GM12801 (cell line): ENCODE results near the gene PCGF1.

ENCODE experiments used
- CTCF ChIP-seq: IDR thresholded peaks from one replicate; pipeline ENCODE4 v1.5.1; 2011; ENCODE audit warnings: control low read depth; ENCODE audit not compliant: insufficient read length; ENCODE audit errors: extremely low read depth

Gene PCGF1

GRCh38 chr2:74499267-74499939 is 8.1 kb downstream of the PCGF1 start, which contains the start of gene LBX2:
Gene LBX2, minus strand, starts transcription at chr2:74499603. Its CDS starts 66 bp downstream, at chr2:74499537.
- no peak for TF ChIP-seq CTCF

GRCh38 chr2:74498500-74499266 is 8.8 kb downstream of the PCGF1 start:
- no peak for TF ChIP-seq CTCF

- no peak for TF ChIP-seq CTCF
Observed at GRCh38 chr2:74497777-74498499, 9.6 kb downstream of the PCGF1 start.

- no peak for TF ChIP-seq CTCF
Observed at GRCh38 chr2:74496997-74497776, 10.3 kb downstream of the PCGF1 start.

GRCh38 chr2:74495440-74495839 is 12.1 kb downstream of the PCGF1 start:
- no peak for TF ChIP-seq CTCF

GRCh38 chr2:74493546-74493945 is 13.9 kb downstream of the PCGF1 start:
- no peak for TF ChIP-seq CTCF
